ENCODE results near the gene KIF17. TPM values are rescaled to one million over a fixed set of nuclear protein-coding genes. Genes with fewer than 3 reads are reported as not detected.

Gene KIF17
- total and polyA plus RNA-seq, 4 donors = 4.1 to 9.6 (median 5.9) TPM

DNA sequence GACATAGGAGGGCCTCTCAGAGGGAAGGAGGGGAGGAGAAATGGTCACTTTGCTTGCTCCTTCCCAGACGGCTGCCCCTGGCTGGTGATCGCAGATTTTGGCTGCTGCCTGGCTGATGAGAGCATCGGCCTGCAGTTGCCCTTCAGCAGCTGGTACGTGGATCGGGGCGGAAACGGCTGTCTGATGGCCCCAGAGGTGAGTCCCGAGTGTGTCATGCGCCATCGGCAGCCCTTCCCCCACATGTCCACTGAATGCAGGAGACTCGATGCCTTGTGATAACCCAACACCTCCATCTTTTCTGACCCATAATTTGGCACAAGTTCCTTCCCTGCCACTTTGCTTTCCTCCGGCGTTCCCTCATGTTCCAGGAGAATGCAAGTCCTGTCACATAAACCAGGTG is 69.4 kb downstream of the KIF17 start:
- no peaks in the 10 kb centered on the region for H3K9me3 ChIP-seq (ENCODE audit: control insufficient read depth in 4 of 4, insufficient read depth in 3 of 4, low read length in 3 of 4)
- ATAC-seq (ENCODE audit: insufficient read depth, low FRiP score) (no peak), DNase-seq (no peak)
- H3K36me3 ChIP-seq (ENCODE audit: control insufficient read depth in 4 of 4, insufficient read depth in 4 of 4, low read length in 4 of 4) = peaks cover 37 to 60% (median 45%) of the 10 kb centered on the region in 4 donors
- TF ChIP-seq, protein P1, sequence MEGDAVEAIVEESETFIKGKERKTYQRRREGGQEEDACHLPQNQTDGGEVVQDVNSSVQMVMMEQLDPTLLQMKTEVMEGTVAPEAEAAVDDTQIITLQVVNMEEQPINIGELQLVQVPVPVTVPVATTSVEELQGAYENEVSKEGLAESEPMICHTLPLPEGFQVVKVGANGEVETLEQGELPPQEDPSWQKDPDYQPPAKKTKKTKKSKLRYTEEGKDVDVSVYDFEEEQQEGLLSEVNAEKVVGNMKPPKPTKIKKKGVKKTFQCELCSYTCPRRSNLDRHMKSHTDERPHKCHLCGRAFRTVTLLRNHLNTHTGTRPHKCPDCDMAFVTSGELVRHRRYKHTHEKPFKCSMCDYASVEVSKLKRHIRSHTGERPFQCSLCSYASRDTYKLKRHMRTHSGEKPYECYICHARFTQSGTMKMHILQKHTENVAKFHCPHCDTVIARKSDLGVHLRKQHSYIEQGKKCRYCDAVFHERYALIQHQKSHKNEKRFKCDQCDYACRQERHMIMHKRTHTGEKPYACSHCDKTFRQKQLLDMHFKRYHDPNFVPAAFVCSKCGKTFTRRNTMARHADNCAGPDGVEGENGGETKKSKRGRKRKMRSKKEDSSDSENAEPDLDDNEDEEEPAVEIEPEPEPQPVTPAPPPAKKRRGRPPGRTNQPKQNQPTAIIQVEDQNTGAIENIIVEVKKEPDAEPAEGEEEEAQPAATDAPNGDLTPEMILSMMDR (IDR thresholded peaks at IDR 0.05; ENCODE audit: control extremely low read depth, extremely low read depth) = no peak
- no peak overlapping the region for H3K9ac ChIP-seq (ENCODE audit: insufficient read depth in 1 of 2, low read length in 2 of 2)
- no peaks in the 10 kb centered on the region for H3K4me1 ChIP-seq (ENCODE audit: control insufficient read depth in 5 of 5, insufficient read depth in 5 of 5, low read length in 5 of 5)
- WGBS, 2 donors = 92 to 97% methylated on average over 13 of the region's 13 CpGs
- H3K4me3 ChIP-seq = no peak overlapping the region
- no peaks in the 10 kb centered on the region for H3K27me3 ChIP-seq (ENCODE audit: control insufficient read depth in 3 of 3, insufficient read depth in 3 of 3, low read length in 2 of 3)
- H3K27ac ChIP-seq (ENCODE audit: low read depth in 1 of 2, low read length in 1 of 2) = no peak overlapping the region

DNA sequence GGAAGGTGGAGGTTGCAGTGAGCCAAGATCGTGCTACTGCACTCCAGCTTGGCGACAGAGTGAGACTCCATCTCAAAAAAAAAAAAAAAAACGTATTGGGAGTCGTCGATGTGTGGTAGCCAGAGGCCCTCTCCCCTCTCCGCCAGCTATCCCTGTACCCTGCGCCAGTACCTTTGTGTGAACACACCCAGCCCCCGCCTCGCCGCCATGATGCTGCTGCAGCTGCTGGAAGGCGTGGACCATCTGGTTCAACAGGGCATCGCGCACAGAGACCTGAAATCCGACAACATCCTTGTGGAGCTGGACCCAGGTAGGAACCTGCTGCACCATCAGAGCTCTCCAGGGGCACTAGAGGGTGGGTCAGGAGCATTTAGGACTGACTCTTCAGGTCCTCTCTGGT is 72.4 kb downstream of the KIF17 start:
- peaks cover 25 to 60% (median 34%) of the 10 kb centered on the region in 4 donors for H3K36me3 ChIP-seq (ENCODE audit: control insufficient read depth in 4 of 4, insufficient read depth in 4 of 4, low read length in 4 of 4)
- no peak for ATAC-seq (ENCODE audit: insufficient read depth, low FRiP score)
- no peaks in the 10 kb centered on the region for H3K27me3 ChIP-seq (ENCODE audit: control insufficient read depth in 3 of 3, insufficient read depth in 3 of 3, low read length in 2 of 3)
- H3K4me1 ChIP-seq (ENCODE audit: control insufficient read depth in 5 of 5, insufficient read depth in 5 of 5, low read length in 5 of 5) = no peaks in the 10 kb centered on the region
- H3K4me3 ChIP-seq = no peak overlapping the region
- no peak for DNase-seq
- no peak overlapping the region for H3K27ac ChIP-seq (ENCODE audit: low read depth in 1 of 2, low read length in 1 of 2)
- 87 to 96% methylated on average over 14 of the region's 14 CpGs for WGBS, 2 donors
- H3K9me3 ChIP-seq (ENCODE audit: control insufficient read depth in 4 of 4, insufficient read depth in 3 of 4, low read length in 3 of 4) = peaks cover 0 to 1% (median 0%) of the 10 kb centered on the region in 4 donors
- TF ChIP-seq, protein P1 (IDR thresholded peaks at IDR 0.05; ENCODE audit: control extremely low read depth, extremely low read depth) = no peak
- H3K9ac ChIP-seq (ENCODE audit: insufficient read depth in 1 of 2, low read length in 2 of 2) = no peak overlapping the region

DNA sequence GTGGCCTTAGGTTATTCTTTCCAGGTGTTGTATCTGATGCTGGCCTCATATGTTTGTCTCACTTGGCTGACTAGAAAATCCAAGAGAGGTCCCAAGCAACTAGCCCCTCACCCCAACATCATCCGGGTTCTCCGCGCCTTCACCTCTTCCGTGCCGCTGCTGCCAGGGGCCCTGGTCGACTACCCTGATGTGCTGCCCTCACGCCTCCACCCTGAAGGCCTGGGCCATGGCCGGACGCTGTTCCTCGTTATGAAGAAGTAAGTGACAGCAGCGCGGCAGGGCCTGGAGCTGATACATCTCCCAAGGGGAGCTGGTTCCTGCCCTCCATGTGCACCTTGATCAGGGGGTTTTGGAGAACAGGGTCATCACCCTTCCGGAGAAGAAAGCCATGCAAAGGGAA is 73.4 kb downstream of the KIF17 start:
- WGBS, 2 donors = 94 to 99% methylated on average over 13 of the region's 13 CpGs
- TF ChIP-seq, protein P1 (IDR thresholded peaks at IDR 0.05; ENCODE audit: control extremely low read depth, extremely low read depth) = no peak
- DNase-seq (no peak), ATAC-seq (ENCODE audit: insufficient read depth, low FRiP score) (no peak)
- no peak overlapping the region for H3K27ac ChIP-seq (ENCODE audit: low read depth in 1 of 2, low read length in 1 of 2)
- peaks cover 22 to 57% (median 32%) of the 10 kb centered on the region in 4 donors for H3K36me3 ChIP-seq (ENCODE audit: control insufficient read depth in 4 of 4, insufficient read depth in 4 of 4, low read length in 4 of 4)
- no peak overlapping the region for H3K9ac ChIP-seq (ENCODE audit: insufficient read depth in 1 of 2, low read length in 2 of 2)
- no peaks in the 10 kb centered on the region for H3K27me3 ChIP-seq (ENCODE audit: control insufficient read depth in 3 of 3, insufficient read depth in 3 of 3, low read length in 2 of 3)
- peaks cover 0 to 1% (median 0%) of the 10 kb centered on the region in 4 donors for H3K9me3 ChIP-seq (ENCODE audit: control insufficient read depth in 4 of 4, insufficient read depth in 3 of 4, low read length in 3 of 4)
- no peak overlapping the region for H3K4me3 ChIP-seq
- H3K4me1 ChIP-seq (ENCODE audit: control insufficient read depth in 5 of 5, insufficient read depth in 5 of 5, low read length in 5 of 5) = no peaks in the 10 kb centered on the region

DNA sequence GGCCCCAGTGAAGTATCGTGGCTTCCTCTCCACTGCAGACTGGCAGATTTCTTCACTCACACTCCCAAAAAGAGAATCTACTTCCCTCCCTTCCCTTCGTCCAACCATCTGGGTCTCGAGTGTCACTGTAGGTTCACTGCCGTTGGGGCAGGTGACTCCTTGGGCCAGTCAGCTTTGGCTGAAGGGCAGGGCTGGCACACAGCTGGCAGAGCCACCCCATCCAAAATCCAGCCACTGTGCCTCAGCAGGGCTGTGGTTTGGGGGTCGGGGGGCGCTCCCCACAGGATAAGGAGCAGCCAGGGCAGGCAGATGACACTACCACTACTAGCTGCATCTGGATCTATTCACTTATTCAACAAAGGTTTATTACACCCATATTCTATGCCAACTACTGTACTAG is 74.7 kb downstream of the KIF17 start:
- no peak overlapping the region for H3K9ac ChIP-seq (ENCODE audit: insufficient read depth in 1 of 2, low read length in 2 of 2)
- 70 to 75% methylated on average over 6 of the region's 6 CpGs for WGBS, 2 donors
- peaks cover 0 to 1% (median 0%) of the 10 kb centered on the region in 4 donors for H3K9me3 ChIP-seq (ENCODE audit: control insufficient read depth in 4 of 4, insufficient read depth in 3 of 4, low read length in 3 of 4)
- no peak for DNase-seq
- no peak for ATAC-seq (ENCODE audit: insufficient read depth, low FRiP score)
- no peak overlapping the region for H3K4me3 ChIP-seq
- H3K36me3 ChIP-seq (ENCODE audit: control insufficient read depth in 4 of 4, insufficient read depth in 4 of 4, low read length in 4 of 4) = peaks cover 17 to 52% (median 29%) of the 10 kb centered on the region in 4 donors
- TF ChIP-seq, protein P1 (IDR thresholded peaks at IDR 0.05; ENCODE audit: control extremely low read depth, extremely low read depth) = no peak
- H3K27ac ChIP-seq (ENCODE audit: low read depth in 1 of 2, low read length in 1 of 2) = no peak overlapping the region
- H3K27me3 ChIP-seq (ENCODE audit: control insufficient read depth in 3 of 3, insufficient read depth in 3 of 3, low read length in 2 of 3) = no peaks in the 10 kb centered on the region
- H3K4me1 ChIP-seq (ENCODE audit: control insufficient read depth in 5 of 5, insufficient read depth in 5 of 5, low read length in 5 of 5) = no peaks in the 10 kb centered on the region

All from lung (tissue), 12 donors.